NCI-H82 treated with DMSO at 0.1 percent for 48 hours (cell line): ENCODE results near the gene CCNY.

Experiments used
- DNase-seq: peaks from one replicate; lab custom pipeline; 2025; ENCODE audit not compliant: unreplicated experiment; lab: John Stamatoyannopoulos, UW

CCNY gene

GRCh38 chr10:35611750-35612149, 275.4 kb downstream of the CCNY start:
- DNase-seq: no peak

- peak; percentile 15 for DNase-seq
Observed at GRCh38 chr10:35612385-35613106, 276.2 kb downstream of the CCNY start.

GRCh38 chr10:35613107-35613440, 276.8 kb downstream of the CCNY start:
- DNase-seq: no peak

- DNase-seq: no peak
Observed at GRCh38 chr10:35613597-35614226, 277.4 kb downstream of the CCNY start.

- DNase-seq: no peak
Observed at GRCh38 chr10:35614312-35614711, 278.0 kb downstream of the CCNY start.
